ENCODE measurements around the gene VASH1.

DNA sequence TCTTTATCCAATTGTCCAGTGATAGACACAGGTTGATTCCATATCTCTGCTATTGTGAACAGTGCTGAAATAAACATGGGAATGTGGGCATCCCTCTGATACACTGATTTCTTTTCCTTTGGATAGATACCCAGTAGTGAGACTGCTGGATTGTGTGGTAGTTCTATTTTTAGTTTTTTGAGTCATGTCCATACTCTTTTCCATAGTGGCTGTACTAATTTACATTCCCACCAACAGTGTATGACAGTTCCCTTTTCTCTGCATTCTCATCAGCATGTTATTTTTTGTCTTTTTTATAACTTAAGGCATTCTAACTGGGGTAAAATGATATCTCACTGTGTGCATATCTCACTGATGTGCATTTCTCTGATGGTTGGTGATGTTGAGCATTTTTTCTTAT, 24.8 kb upstream of the VASH1 start:
- TF ChIP-seq, protein P1, sequence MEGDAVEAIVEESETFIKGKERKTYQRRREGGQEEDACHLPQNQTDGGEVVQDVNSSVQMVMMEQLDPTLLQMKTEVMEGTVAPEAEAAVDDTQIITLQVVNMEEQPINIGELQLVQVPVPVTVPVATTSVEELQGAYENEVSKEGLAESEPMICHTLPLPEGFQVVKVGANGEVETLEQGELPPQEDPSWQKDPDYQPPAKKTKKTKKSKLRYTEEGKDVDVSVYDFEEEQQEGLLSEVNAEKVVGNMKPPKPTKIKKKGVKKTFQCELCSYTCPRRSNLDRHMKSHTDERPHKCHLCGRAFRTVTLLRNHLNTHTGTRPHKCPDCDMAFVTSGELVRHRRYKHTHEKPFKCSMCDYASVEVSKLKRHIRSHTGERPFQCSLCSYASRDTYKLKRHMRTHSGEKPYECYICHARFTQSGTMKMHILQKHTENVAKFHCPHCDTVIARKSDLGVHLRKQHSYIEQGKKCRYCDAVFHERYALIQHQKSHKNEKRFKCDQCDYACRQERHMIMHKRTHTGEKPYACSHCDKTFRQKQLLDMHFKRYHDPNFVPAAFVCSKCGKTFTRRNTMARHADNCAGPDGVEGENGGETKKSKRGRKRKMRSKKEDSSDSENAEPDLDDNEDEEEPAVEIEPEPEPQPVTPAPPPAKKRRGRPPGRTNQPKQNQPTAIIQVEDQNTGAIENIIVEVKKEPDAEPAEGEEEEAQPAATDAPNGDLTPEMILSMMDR (IDR thresholded peaks at IDR 0.05; ENCODE audit: low read length): no peak
- TF ChIP-seq EZH2phosphoT487 (IDR thresholded peaks at IDR 0.05; ENCODE audit: low read length): no peak

Data from MM.1S (cell line).